ENCODE results near the gene PDZD2. TPM values are rescaled to one million over a fixed set of nuclear protein-coding genes. Genes with fewer than 3 reads are reported as not detected.

The PDZD2 gene
- total RNA-seq, 1 experiment from 2014 or later = 0.37 TPM

- no peak overlapping the region for H3K4me3 ChIP-seq (replicated peaks in 1 of 2; ENCODE audit: low read depth in 1 of 2, low read length in 2 of 2)
- POLR2A ChIA-PET = no interaction called here
- no peaks in the 10 kb centered on the region for H3K79me2 ChIP-seq (ENCODE audit: insufficient read depth, low read length)
- CTCF ChIA-PET = interaction anchor here (1.5 kb wide), 1 partner anchor 142 kb away, joined by 6 read pairs; no protein-coding TSS in a partner anchor
- intact Hi-C loops (cut with micrococcal nuclease) = no loop called here
- H3K9ac ChIP-seq (ENCODE audit: low read length) = no peak overlapping the region
- no peaks in the 10 kb centered on the region for H3K36me3 ChIP-seq (ENCODE audit: control insufficient read depth in 1 of 2, insufficient read depth in 2 of 2, low read length in 2 of 2)
- RAD21 ChIA-PET (ENCODE audit: low non-redundant PET in 1 of 2, low total read pairs in 2 of 2, uncharacterized antibody in 2 of 2, unreplicated experiment in 2 of 2) = no interaction called here
- H3K27ac ChIP-seq (ENCODE audit: low read depth, low read length) = no peak overlapping the region
- no peaks in the 10 kb centered on the region for H3K9me2 ChIP-seq (ENCODE audit: insufficient read depth)
- H2AFZ ChIP-seq (ENCODE audit: low read depth, low read length, poor library complexity, severe bottlenecking) = no peak overlapping the region
- no peaks in the 10 kb centered on the region for H4K20me1 ChIP-seq (ENCODE audit: insufficient read depth)
- peaks cover 14% of the 10 kb centered on the region for H3K27me3 ChIP-seq (ENCODE audit: insufficient read depth, low read length)
- no peak for ATAC-seq
- H3K9me3 ChIP-seq (ENCODE audit: control insufficient read depth in 1 of 2, insufficient read depth in 1 of 2, low read depth in 1 of 2, low read length in 2 of 2) = no peaks in the 10 kb centered on the region
- H3K4me2 ChIP-seq (ENCODE audit: low read length) = no peak overlapping the region
- no peak for DNase-seq (ENCODE audit: low read depth, low spot score)
- TF ChIP-seq SRF (IDR thresholded peaks at IDR 0.05; ENCODE audit: low read depth) (no peak), EGR1 (IDR thresholded peaks at IDR 0.05; ENCODE audit: low read depth) (no peak), CEBPB (IDR thresholded peaks at IDR 0.05; ENCODE audit: low read depth) (no peak), RAD21 (IDR thresholded peaks at IDR 0.05; ENCODE audit: low read depth) (no peak), ZFX (IDR thresholded peaks at IDR 0.05) (no peak), POLR2AphosphoS5 (IDR thresholded peaks at IDR 0.05; ENCODE audit: low read depth, low read length) (no peak), TCF7L2 (IDR thresholded peaks at IDR 0.05; ENCODE audit: borderline replicate concordance, extremely low read depth, insufficient read depth, insufficient read length) (no peak), JUND (IDR thresholded peaks at IDR 0.05) (no peak), MAX (IDR thresholded peaks at IDR 0.05) (no peak), CBX3 (IDR thresholded peaks at IDR 0.05; ENCODE audit: low read depth) (no peak), ZNF274 (IDR thresholded peaks at IDR 0.05; ENCODE audit: low read depth, low read length) (no peak), POLR2A (IDR thresholded peaks at IDR 0.05; ENCODE audit: borderline replicate concordance, extremely low read depth, insufficient read depth, insufficient read length) (no peak)
- TF ChIP-seq, protein P1, sequence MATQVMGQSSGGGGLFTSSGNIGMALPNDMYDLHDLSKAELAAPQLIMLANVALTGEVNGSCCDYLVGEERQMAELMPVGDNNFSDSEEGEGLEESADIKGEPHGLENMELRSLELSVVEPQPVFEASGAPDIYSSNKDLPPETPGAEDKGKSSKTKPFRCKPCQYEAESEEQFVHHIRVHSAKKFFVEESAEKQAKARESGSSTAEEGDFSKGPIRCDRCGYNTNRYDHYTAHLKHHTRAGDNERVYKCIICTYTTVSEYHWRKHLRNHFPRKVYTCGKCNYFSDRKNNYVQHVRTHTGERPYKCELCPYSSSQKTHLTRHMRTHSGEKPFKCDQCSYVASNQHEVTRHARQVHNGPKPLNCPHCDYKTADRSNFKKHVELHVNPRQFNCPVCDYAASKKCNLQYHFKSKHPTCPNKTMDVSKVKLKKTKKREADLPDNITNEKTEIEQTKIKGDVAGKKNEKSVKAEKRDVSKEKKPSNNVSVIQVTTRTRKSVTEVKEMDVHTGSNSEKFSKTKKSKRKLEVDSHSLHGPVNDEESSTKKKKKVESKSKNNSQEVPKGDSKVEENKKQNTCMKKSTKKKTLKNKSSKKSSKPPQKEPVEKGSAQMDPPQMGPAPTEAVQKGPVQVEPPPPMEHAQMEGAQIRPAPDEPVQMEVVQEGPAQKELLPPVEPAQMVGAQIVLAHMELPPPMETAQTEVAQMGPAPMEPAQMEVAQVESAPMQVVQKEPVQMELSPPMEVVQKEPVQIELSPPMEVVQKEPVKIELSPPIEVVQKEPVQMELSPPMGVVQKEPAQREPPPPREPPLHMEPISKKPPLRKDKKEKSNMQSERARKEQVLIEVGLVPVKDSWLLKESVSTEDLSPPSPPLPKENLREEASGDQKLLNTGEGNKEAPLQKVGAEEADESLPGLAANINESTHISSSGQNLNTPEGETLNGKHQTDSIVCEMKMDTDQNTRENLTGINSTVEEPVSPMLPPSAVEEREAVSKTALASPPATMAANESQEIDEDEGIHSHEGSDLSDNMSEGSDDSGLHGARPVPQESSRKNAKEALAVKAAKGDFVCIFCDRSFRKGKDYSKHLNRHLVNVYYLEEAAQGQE (IDR thresholded peaks at IDR 0.05; ENCODE audit: low read depth) = no peak
- TF ChIP-seq, protein P2, sequence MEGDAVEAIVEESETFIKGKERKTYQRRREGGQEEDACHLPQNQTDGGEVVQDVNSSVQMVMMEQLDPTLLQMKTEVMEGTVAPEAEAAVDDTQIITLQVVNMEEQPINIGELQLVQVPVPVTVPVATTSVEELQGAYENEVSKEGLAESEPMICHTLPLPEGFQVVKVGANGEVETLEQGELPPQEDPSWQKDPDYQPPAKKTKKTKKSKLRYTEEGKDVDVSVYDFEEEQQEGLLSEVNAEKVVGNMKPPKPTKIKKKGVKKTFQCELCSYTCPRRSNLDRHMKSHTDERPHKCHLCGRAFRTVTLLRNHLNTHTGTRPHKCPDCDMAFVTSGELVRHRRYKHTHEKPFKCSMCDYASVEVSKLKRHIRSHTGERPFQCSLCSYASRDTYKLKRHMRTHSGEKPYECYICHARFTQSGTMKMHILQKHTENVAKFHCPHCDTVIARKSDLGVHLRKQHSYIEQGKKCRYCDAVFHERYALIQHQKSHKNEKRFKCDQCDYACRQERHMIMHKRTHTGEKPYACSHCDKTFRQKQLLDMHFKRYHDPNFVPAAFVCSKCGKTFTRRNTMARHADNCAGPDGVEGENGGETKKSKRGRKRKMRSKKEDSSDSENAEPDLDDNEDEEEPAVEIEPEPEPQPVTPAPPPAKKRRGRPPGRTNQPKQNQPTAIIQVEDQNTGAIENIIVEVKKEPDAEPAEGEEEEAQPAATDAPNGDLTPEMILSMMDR (IDR thresholded peaks at IDR 0.05 in 2 of 3, conservative IDR thresholded peaks at IDR 0.05 in 1 of 3; ENCODE audit: borderline replicate concordance in 1 of 3, insufficient read depth in 1 of 3, low read depth in 2 of 3, low read length in 2 of 3) = no peak
- TF ChIP-seq, protein P3, sequence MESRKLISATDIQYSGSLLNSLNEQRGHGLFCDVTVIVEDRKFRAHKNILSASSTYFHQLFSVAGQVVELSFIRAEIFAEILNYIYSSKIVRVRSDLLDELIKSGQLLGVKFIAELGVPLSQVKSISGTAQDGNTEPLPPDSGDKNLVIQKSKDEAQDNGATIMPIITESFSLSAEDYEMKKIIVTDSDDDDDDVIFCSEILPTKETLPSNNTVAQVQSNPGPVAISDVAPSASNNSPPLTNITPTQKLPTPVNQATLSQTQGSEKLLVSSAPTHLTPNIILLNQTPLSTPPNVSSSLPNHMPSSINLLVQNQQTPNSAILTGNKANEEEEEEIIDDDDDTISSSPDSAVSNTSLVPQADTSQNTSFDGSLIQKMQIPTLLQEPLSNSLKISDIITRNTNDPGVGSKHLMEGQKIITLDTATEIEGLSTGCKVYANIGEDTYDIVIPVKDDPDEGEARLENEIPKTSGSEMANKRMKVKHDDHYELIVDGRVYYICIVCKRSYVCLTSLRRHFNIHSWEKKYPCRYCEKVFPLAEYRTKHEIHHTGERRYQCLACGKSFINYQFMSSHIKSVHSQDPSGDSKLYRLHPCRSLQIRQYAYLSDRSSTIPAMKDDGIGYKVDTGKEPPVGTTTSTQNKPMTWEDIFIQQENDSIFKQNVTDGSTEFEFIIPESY (IDR thresholded peaks at IDR 0.05; ENCODE audit: extremely low read depth, insufficient replicate concordance, low read length) = no peak
- no TSS peak for BruUV-seq (replicated peaks)
- peaks cover 0 to 14% of the 10 kb centered on the region in 2 experiments; a peak in 2 of 4 replicates for H3K4me1 ChIP-seq (ENCODE audit: control insufficient read depth in 1 of 2, insufficient read depth in 2 of 2, low read length in 2 of 2)
Measured at GRCh38 chr5:31807789-31808540, 169.0 kb downstream of the PDZD2 start.
